Panc1 (cell line): ENCODE data around the gene WDR7. TPM values are rescaled to one million over a fixed set of nuclear protein-coding genes. Genes with fewer than 3 reads are reported as not detected.

Experiments used
- ATAC-seq: fragments of 200-7000 bp; cut with Tn5 transposase; 2 replicates; pipeline ENCODE4 v1.9.1; 2020; ENCODE audit warnings: mild to moderate bottlenecking, moderate library complexity
- BruUV-seq: library from RNA; stranded (reverse); fragments of 400-500 nt; replicated peaks from 2 replicates; lab custom pipeline; 2021; lab: Mats Ljungman, UMichigan
- CTCF ChIA-PET: fragments of 300-600 bp; sonication (Branson Sonifier 250); formaldehyde crosslinking; loops from one replicate; lab custom pipeline; 2022; ENCODE audit warnings: antibody characterized with exemption; lab: Charles Lee
- POLR2A ChIA-PET: fragments of 300-600 bp; sonication (Branson Sonifier 250); formaldehyde crosslinking; loops from one replicate; lab custom pipeline; 2022; ENCODE audit warnings: antibody characterized with exemption; lab: Charles Lee
- DNase-seq: peaks from one replicate; pipeline ENCODE4 v3.0.0-alpha.2; 2010; ENCODE audit warnings: low read depth, low spot score
- H3K27ac ChIP-seq: 2 replicates; pipeline ENCODE4 v1.5.1; 2011; ENCODE audit warnings: mild to moderate bottlenecking, low read length, inconsistent platforms
- H3K27me3 ChIP-seq: fragments of 200-500 bp; sonication (Bioruptor generic); 2 replicates; pipeline ENCODE4 v1.6.0; 2014; ENCODE audit warnings: low read length, inconsistent platforms; ENCODE audit not compliant: control insufficient read depth, insufficient read depth
- H3K36me3 ChIP-seq: fragments of 200-500 bp; sonication (Bioruptor generic); 2 replicates; pipeline ENCODE4 v1.5.1; 2014; ENCODE audit warnings: inconsistent platforms, mild to moderate bottlenecking, low read length, moderate library complexity; ENCODE audit not compliant: control insufficient read depth, insufficient read depth
- H3K4me1 ChIP-seq: 2 replicates; pipeline ENCODE4 v1.5.1; 2011; ENCODE audit warnings: inconsistent platforms, mild to moderate bottlenecking, low read length, moderate library complexity; ENCODE audit not compliant: control insufficient read depth, insufficient read depth
- H3K4me3 ChIP-seq, 2 experiments: 2 replicates each; pipeline ENCODE4 v1.5.1; 2011 to 2012; ENCODE audit warnings: low read depth in 2 of 2, low read length in 2 of 2, mild to moderate bottlenecking in 2 of 2, inconsistent platforms in 1 of 2, moderate library complexity in 1 of 2
- H3K9me3 ChIP-seq: fragments of 200-500 bp; sonication (Bioruptor generic); 2 replicates; pipeline ENCODE4 v1.5.1; 2014; ENCODE audit warnings: low read depth, mild to moderate bottlenecking, inconsistent platforms, low read length, moderate library complexity; ENCODE audit not compliant: control insufficient read depth, insufficient read depth
- CTCF ChIP-seq: fragments of 450-650 bp; IDR thresholded peaks from 2 replicates; pipeline ENCODE4 v1.5.1; 2017; ENCODE audit warnings: mild to moderate bottlenecking
- POLR2AphosphoS5 ChIP-seq: IDR thresholded peaks from 2 replicates; pipeline ENCODE4 v1.6.1; 2012; ENCODE audit warnings: mild to moderate bottlenecking, low read depth, low read length, moderate library complexity
- REST ChIP-seq, 2 experiments: IDR thresholded peaks; 2 replicates each; pipeline ENCODE4 v1.6.1; 2011 to 2012; ENCODE audit warnings: low read depth in 2 of 2, control low read depth in 1 of 2, low read length in 1 of 2, mild to moderate bottlenecking in 1 of 2, moderate library complexity in 1 of 2; ENCODE audit not compliant: insufficient read depth in 1 of 2
- SIN3A ChIP-seq: IDR thresholded peaks from 2 replicates; pipeline ENCODE4 v1.6.1; 2012; ENCODE audit warnings: low read depth, mild to moderate bottlenecking, low read length, moderate library complexity, borderline replicate concordance; ENCODE audit not compliant: insufficient read depth
- TCF7L2 ChIP-seq: IDR thresholded peaks from 2 replicates; pipeline ENCODE4 v1.6.1; 2011; ENCODE audit warnings: mild to moderate bottlenecking, low read depth, low read length, inconsistent platforms
- in situ Hi-C: cut with HindIII; loops from 2 replicates; pipeline ENCODE4 v1.10.0; 2016; ENCODE audit warnings: low sequenced_read_pairs, low pct_unique_long_range_greater_than_20kb
- intact Hi-C: fragments of 100-400 bp; cut with micrococcal nuclease; formaldehyde crosslinking; loops from one replicate; pipeline ENCODE4 v1.10.0; 2022; ENCODE audit not compliant: unreplicated experiment
- total RNA-seq: library from RNA; stranded (reverse); gene quantifications from one replicate; pipeline ENCODE4 v1.2.1, GENCODE V29; 2021; ENCODE audit not compliant: unreplicated experiment

The WDR7 gene
- total RNA-seq, 1 experiment from 2014 or later = 12.3 TPM

- Histone ChIP-seq H3K27me3 (no peaks in the 10 kb centered on the region), H3K36me3 (no peaks in the 10 kb centered on the region), H3K4me3 (no peak overlapping the region), H3K27ac (no peak overlapping the region), H3K4me1 (no peaks in the 10 kb centered on the region), H3K9me3 (no peaks in the 10 kb centered on the region)
- ChIA-PET POLR2A (no interaction called here), CTCF (no interaction called here)
- DNase-seq = no peak
- TF ChIP-seq TCF7L2 (no peak), REST (IDR thresholded peaks at IDR 0.05; ENCODE audit: insufficient read depth in 1 of 2, low read depth in 2 of 2, low read length in 1 of 2) (no peak), CTCF (no peak), POLR2AphosphoS5 (no peak), SIN3A (no peak)
- BruUV-seq = no TSS peak
- ATAC-seq = no peak
- intact Hi-C loops = no loop called here
- in situ Hi-C loops = no loop called here
These were observed 331.6 kb downstream of the WDR7 start for GRCh38 chr18:56982766-56983165.

GRCh38 chr18:56983275-56983992, 332.3 kb downstream of the WDR7 start:
- Histone ChIP-seq H3K27me3 (no peaks in the 10 kb centered on the region), H3K9me3 (no peaks in the 10 kb centered on the region), H3K4me3 (no peak overlapping the region), H3K36me3 (no peaks in the 10 kb centered on the region), H3K4me1 (no peaks in the 10 kb centered on the region), H3K27ac (no peak overlapping the region)
- CTCF ChIA-PET = no interaction called here
- DNase-seq (no peak), ATAC-seq (no peak)
- TF ChIP-seq REST (IDR thresholded peaks at IDR 0.05; ENCODE audit: insufficient read depth in 1 of 2, low read depth in 2 of 2, low read length in 1 of 2) (no peak), POLR2AphosphoS5 (no peak), TCF7L2 (no peak), SIN3A (no peak), CTCF (no peak)
- POLR2A ChIA-PET = no interaction called here
- intact Hi-C loops = no loop called here
- in situ Hi-C loops = no loop called here
- no TSS peak for BruUV-seq
